ENCODE data around the gene PHF8.

PHF8 gene

GRCh38 chrX:54044126-54044876 is at the start of gene PHF8:
TSS of gene PHF8 (minus strand) at chrX:54044473. CDS start at chrX:54042728, 1,745 bp downstream.
- DNase-seq = peak; percentile 93

- DNase-seq = no peak
Observed at GRCh38 chrX:54093571-54093970, 49.3 kb upstream of the PHF8 start.

GRCh38 chrX:54093159-54093558 is 48.9 kb upstream of the PHF8 start:
- no peak for DNase-seq

DNA sequence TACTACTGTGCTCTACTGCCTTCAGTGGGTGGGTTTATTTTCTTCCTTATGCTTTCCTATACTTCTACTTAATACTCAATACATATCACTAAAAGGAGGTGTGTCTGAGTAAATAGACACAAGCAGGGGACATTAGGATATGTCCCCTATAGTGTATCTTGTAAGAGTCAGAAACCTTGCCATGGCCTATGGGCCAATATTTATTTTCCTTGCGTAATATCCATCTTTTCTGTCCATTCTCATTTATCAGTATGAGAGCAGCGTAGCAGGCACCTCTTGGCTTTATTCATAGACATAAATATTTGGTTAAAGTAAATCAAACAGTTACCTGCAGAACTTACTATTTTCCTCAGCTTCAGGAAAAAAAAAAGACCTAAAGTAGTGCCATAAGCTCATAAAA is 46.6 kb upstream of the PHF8 start:
- no peak for DNase-seq

DNA sequence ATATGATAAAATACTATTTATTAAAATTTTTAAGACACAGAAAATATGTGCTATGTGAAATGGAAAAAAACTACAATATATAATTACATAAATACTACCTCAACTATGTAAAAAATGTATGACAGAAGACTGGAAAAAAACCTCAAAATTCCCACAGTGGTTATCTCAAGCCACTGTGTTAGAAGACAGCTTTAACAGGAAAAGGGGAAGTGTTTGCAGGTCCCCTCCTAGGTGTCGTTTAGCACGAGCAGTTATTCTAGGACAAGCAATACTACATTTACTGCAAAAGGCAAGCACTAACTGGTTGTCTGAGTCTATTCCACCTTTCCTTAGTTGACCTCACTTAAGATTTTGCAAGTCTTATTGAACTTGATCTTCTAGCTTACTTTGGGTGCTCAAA is 44.9 kb upstream of the PHF8 start:
- no peak for DNase-seq

GRCh38 chrX:54087661-54088060 is 43.4 kb upstream of the PHF8 start:
- DNase-seq = no peak

GRCh38 chrX:54085666-54086065 is 41.4 kb upstream of the PHF8 start:
- no peak for DNase-seq

GRCh38 chrX:54076903-54077302 is 32.6 kb upstream of the PHF8 start:
- no peak for DNase-seq

- no peak for DNase-seq
Observed at GRCh38 chrX:54074826-54075225, 30.6 kb upstream of the PHF8 start.

DNA sequence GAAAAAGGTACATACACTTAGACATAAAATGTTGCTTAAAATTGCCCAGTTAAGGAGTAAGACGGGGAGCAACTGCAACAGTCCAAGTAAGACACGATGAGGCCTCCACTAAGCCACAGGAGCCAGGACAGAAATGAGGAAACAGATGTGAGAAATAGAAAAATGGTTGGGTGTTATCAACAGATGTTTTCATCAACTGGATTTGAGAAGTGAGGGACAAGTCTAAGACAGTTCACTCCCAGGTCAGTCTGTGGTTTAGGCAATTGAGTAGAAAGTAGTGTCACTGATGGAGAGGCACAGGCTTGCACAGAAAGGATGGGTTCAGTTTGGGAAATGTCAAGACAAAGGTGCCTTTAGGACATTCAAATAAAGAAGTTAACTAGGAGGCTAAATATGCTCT is 23.5 kb upstream of the PHF8 start:
- no peak for DNase-seq

DNA sequence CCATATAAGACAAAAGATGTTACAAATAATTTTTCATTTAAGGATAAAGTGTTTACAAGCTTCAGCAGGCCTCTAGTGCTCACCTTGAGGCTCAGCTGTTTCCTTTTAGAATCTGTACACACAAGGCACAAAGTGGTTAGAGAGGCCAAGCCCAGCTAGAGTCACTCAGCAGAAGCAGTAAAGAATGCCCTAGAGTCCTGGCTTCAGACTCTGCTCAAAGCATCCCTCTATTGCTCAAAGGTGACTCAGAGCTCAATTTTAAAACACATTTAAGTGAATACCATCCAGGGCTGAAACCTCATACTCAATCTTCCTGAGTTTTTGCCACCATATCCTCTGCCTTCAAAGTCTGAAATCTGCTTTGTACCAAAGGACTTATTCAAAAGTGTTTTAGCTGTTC is 22.6 kb upstream of the PHF8 start:
- DNase-seq = no peak

DNA sequence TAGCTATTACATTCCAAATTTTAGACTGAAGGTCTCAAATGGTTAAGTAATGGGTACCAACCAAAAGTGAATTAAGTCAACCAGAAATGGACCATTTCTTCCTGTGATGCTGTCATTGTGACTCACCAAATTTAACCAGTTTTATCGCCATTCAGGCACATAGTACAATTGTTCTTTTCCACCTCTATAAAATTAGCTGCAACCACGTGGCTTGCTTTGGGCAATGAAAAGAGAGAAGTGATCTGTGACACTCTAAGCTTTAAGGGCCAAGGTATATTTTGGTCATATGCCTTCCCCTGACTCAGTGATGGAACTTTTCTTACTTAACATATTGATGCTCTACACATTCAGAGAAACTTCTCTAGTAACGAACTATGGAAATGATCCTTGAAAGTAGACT is 20.3 kb upstream of the PHF8 start:
- DNase-seq = no peak

GRCh38 chrX:54063361-54063760 is 19.1 kb upstream of the PHF8 start:
- no peak for DNase-seq

GRCh38 chrX:54049801-54050200 is 5.5 kb upstream of the PHF8 start:
- DNase-seq = no peak

DNA sequence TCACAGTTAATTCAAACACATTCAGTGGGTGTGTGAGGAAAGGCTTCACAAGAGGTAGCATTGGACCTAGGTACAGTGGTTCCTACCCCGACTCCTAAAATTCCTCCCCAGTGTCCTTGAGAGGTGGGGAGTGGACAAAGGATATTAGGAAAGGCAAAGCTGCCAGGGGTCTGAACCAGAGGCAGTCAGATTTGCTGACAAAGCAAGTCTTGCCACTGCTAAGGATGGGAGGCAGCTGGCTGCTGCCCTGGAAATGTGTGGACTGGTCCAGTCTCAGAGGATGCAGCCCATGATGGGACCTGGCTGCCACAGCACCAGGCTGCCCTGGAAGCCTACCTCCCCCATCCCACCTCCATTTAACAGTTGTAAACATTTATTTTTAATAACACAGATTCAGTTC is 4.1 kb upstream of the PHF8 start:
- DNase-seq = no peak

DNA sequence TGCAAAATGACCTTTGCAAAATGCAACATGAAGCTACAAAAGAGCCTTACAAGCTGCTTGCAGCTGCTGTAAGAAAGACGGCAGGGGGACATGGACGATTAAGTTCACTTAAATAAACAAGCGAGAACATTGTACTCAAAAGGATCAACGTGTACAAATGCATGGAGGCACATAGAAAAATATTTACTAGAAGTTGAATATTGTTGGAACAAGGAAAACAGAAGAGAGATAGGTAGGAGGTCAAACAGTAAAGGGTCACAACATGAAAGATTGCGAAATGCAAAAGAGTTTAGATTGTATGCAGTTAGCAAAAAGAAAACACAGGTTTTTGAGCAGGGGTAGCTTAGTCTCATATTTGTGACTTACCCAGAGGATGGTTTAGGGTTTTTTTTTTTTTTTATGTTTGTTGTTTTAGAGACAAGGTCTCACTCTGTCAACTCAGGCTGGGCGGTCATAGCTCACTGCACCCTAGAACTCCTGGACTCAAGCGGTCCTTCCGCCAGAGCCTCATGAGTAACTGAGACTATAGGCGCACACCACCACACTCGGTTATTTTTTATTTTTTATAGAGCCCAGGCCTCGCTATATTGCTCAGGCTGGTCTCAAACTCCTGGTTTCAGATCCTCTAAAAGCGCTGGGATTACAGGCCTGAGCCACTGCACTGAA is 1.4 kb upstream of the PHF8 start:
- no peak for DNase-seq

DNA sequence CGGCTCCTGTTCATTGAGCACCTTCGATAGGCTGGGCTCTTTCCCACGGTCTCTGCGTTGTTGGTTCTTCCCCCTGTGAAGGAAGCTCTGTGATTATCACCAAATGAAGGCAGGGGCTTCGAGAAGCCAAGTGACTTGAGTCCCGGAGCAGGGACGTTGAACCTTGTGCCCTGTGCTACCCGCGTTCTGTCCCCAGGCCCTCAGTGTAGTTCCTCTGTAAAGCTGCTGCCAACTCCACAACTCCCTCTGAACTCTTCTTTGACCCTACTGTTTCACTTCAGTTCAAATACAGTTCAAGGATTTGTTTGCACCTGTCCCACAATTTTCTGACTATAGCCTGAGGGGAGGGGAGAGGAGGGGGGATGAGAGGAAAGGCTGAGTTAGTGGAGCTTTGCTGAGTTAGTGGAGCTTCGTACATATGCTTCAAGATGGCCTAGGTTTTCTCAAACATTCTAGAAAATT is 635 bp upstream of the PHF8 start:
- no peak for DNase-seq

DNA sequence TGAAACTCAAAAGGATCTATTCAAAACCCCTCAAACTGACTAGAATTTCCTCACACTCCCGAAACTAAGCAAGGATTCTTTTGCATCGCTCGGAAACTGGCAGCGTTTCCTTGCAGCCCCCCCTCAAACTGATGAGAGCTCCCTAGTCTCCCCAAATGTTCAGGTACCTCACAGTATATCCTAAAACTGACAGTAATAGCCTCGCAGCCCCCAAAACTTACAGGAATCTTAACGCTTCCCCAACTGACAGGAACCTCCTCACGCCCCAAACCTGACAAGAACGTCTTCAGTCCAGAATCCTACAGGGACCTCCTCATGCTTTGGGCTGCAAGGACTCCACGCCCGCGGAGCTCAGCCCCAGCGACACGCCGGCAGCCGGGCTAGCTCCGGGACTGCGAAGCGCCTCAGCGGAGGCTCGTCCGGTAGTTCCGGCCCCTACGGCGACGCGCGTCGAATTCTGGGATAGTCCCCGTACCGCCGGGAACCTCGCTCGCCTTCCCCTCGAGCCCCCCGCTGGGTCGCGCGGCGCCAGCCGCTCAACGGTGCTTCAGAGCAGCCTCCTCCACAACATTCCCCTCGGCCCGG is 640 bp downstream of the PHF8 start:
- DNase-seq = peak; percentile 25

GRCh38 chrX:54043056-54043455 is 1.2 kb downstream of the PHF8 start:
- no peak for DNase-seq

DNA sequence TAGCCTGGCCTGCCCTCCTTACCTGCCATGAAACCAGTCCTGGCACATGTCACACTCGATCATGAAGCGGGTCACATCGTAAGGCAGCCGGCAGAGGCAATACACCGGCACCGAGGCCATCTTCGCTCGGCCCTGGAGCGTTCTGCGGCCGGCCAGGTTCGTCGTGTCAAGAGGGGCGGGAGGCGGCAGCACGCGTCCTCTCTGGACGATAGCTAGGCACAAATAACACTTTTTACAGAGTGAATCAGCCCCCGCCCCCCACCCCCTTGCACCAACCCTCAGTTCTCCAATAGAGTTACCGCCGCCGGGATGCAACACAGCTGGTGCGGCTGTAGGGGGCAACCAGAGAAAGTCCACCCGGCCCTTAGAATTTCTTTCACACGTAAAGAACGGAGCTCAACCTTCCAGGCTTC is 1.7 kb downstream of the PHF8 start:
- DNase-seq = peak; percentile 18

DNA sequence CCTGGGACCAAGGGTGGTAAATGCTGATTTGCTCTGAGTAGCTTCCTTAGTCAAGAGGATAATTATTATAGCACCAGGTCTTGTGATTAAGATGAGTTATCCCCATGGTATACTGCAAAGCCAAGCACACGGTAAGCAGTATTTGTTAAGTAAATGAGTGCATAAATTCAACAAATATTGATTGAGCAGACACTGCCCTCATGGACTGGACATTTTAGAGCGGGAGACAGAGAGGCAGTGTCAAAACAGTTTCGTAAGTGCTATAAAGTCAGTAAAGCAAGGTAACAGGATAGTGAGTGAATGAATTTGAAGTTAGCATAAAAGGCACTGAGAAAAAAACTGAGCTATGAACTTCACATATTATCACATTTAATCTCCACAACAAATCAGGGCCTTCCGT is 13.9 kb downstream of the PHF8 start:
- no peak for DNase-seq

GRCh38 chrX:54029529-54030143 is 14.6 kb downstream of the PHF8 start:
- DNase-seq = no peak

DNA sequence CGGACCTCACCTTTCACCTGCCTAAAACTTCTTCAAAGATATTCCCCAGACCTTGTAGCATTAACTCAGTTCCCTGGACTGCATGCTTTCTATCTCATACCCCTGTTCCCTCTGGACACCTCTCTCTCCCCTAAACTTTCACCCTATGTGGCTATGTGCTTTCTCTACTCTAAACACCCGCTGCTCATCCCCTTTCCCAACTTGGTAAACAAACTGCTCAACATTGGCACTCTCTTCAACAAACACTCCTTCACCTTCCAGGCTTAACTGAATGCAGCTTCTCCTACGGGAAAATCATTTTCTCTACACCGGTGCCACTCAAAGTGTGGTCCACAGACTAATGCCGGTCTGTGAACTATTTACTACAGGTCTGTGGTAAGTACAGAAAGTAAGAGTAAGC is 19.9 kb downstream of the PHF8 start:
- no peak for DNase-seq

Measured in stimulated activated CD4-positive, alpha-beta T cell treated with anti-CD3 and anti-CD28 coated beads, Interleukin-12 subunit alpha, Interleukin-12 subunit beta, amount 100 ng/mL, for 4 hours (primary cell).